Stimulated activated naive CD8-positive, alpha-beta T cell treated with anti-CD3 and anti-CD28 coated beads, Interleukin-15, amount 100 ng/mL, for 72 hours (primary cell): ENCODE results near the gene UBXN1.

Experiments used
- ATAC-seq: fragments of 150-1000 bp; cut with Tn5 transposase; 2 replicates; pipeline ENCODE4 v1.10.0; 2021; ENCODE audit warnings: mild to moderate bottlenecking, moderate library complexity
- DNase-seq, 2 donors: peaks; one replicate each; pipeline ENCODE4 v3.0.0; 2021 to 2022
- H3K27ac Mint-ChIP-seq, 2 donors: one replicate each; pipeline ENCODE4 v1.8.0; 2022; ENCODE audit warnings: mild to moderate bottlenecking in 2 of 2, mixed read lengths in 2 of 2, moderate library complexity in 2 of 2
- H3K27me3 Mint-ChIP-seq: one replicate; pipeline ENCODE4 v1.8.0; 2022; ENCODE audit warnings: mixed read lengths
- H3K4me1 Mint-ChIP-seq: one replicate; pipeline ENCODE4 v1.8.0; 2022; ENCODE audit warnings: mild to moderate bottlenecking, mixed read lengths
- H3K4me3 Mint-ChIP-seq, 2 donors: one replicate each; pipeline ENCODE4 v1.8.0; 2022; ENCODE audit warnings: mild to moderate bottlenecking in 2 of 2, mixed read lengths in 2 of 2, moderate library complexity in 1 of 2
- H3K9me3 Mint-ChIP-seq, 2 donors: one replicate each; pipeline ENCODE4 v1.8.0; 2022; ENCODE audit warnings: mixed read lengths in 2 of 2

Gene UBXN1, protein sequence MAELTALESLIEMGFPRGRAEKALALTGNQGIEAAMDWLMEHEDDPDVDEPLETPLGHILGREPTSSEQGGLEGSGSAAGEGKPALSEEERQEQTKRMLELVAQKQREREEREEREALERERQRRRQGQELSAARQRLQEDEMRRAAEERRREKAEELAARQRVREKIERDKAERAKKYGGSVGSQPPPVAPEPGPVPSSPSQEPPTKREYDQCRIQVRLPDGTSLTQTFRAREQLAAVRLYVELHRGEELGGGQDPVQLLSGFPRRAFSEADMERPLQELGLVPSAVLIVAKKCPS

DNA sequence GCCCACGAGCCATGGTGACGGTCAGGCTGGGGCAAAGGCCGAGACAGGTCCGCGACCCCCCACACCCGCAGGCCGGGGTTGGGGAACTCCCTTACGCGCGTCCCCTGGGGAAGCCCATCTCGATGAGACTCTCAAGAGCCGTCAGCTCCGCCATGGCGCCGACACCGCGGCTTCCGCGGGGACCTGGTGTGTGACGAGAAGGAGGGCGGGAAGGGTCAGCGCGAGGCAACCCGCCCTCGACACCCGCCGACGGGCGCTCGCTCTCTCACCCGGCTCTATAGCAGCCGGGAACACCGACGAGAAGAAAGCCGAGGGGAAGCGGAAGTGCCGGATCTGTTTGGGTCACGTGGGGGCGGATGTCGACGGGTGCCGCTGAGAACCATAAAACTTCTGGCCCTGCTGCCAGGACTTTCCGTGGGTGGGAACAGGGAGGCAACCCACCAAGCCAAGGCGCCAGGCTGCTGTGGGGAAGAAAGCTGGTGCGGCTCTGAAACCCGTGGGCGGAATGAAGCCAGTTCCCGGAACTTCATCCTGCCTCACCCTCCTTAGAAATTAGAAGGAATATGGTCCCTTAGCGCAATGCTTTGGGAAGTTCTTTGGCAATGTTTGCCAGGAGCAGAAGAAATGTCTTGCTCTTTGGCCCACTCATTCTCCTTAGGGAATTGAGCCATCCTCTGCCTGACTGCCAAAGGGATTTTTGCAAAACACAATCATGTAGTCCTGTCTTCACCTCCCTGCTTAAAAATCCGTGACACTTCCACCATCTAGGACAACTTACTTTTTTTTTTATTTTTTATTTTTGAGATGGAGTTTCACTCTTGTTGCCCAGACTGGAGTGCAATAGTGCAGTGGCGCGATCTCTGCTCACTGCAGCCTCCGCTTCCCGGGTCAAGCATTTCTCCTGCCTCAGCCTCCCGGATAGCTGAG lies at the start of gene UBXN1:
TSS of gene UBXN1 (minus strand) at position 304 of the 927 bp plus-strand sequence. CDS start at position 154, 150 bp downstream.
- Mint-ChIP-seq H3K9me3 (no peaks in the 10 kb centered on the region), H3K4me3 (peak within 1 kb of the TSS; percentile 83 to 85), H3K27me3 (no peaks in the 10 kb centered on the region), H3K27ac (peak within 1 kb of the TSS; percentile 93 to 99), H3K4me1 (peaks cover 51% of the 10 kb centered on the region)
- ATAC-seq (peak; percentile 89), DNase-seq (peak; percentile 74 to 83)

DNA sequence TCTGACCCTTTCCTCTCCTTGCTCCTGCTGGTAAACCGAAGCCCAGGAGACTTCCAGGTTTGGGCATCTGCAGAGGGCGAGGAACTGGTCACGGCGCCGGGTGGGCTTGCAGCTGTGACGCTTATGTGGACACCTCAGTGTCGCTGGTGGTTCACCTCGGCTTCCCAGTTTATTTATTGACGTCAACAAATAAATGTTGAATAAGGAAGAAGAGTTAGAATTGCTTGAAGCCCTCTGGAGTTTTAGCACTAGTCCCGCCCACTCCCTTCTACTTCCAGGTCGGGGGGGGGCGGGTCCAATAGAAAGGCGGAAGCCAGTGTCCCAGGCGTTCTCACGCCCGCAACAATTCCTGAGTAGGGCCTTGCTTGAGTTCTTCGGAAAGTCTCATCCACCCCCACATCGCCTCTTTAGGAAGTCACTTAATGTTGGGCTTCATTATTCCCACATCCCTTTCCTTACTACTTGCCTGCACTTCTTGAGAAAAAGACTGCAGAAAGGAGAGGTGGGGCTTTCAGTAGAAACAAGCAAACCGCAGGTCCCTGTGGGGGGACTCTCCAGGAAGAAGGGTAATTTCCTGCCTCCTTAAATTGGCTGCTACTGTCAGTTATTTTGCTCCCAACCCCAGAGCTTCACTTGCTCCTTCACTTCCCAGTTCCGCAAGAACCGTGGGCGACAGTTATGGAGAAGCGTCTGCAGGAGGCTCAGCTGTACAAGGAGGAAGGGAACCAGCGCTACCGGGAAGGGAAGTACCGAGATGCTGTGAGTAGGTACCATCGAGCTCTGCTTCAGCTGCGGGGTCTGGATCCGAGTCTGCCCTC lies 49.5 kb upstream of the UBXN1 start, which contains the start of gene TTC9C:
TSS of gene TTC9C (plus strand) at position 316 of the 818 bp plus-strand sequence. CDS start at position 679, 363 bp downstream.
- DNase-seq (peak in 1 of 2 donors; percentile 81), ATAC-seq (peak; percentile 27)
- Mint-ChIP-seq H3K27me3 (no peaks in the 10 kb centered on the region), H3K9me3 (no peaks in the 10 kb centered on the region), H3K4me3 (peak within 1 kb of the TSS; percentile 97 to 100), H3K4me1 (peaks cover 50% of the 10 kb centered on the region), H3K27ac (peak within 1 kb of the TSS; percentile 94 to 96)

DNA sequence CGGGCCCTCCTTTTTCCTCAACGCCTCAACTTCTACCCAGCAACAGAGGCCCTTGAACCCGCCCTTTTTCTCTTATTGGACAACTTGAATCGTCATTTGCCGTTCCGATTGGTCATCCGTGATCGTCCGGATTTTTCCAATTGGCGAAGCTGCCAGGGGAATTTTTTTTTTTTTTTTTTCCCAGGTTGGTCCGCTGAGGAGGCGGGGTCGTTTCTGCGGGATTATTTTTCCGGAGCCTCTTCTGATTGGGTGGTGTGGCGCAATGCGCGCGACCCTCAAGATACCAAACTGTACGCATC lies 48.9 kb upstream of the UBXN1 start:
- Mint-ChIP-seq H3K4me1 (peaks cover 46% of the 10 kb centered on the region), H3K27me3 (no peaks in the 10 kb centered on the region), H3K27ac (peak overlapping the region; percentile 94 to 96), H3K9me3 (no peaks in the 10 kb centered on the region), H3K4me3 (peak overlapping the region; percentile 97 to 100)
- ATAC-seq (peak; percentile 71), DNase-seq (peak; percentile 88 to 91)

DNA sequence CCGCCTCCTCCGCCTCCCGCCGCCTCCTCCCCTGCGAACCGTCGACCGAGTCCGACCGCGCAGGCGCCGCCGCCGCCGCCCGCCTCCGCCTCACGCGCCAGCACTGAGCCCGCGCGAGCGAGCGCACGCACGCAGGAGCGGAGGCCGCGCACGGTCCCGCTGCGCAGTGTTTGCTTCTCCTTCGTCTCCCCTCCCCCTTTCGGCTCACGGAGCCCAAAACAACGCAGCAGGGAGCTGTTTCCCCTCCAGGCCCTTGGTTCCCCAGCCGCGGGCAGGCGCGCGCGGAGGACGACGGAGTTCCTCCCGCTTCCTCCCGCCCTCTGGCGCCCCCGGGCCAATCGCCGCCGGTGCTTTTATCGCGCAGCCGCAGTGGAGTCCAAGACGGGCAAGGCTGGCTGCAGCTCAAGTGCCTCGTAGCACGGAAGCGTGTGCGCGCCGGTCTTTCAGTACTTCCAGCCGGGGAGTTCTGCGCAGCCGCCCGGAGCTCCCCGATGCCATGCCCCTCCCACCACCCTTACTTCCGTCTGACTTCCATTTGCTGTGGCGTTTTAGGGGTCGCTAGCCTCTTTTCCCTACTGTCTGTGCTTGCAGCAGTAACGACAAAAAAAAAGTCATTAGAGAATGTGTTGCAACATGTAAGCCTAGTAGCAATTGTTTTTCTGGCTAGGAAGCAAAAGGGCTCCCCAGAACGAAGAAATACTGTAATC lies 48.4 kb upstream of the UBXN1 start, which contains the start of gene HNRNPUL2:
TSS of gene HNRNPUL2 (minus strand) at position 293 of the 707 bp plus-strand sequence. CDS start 301 bp downstream, outside the sequence.
- peak within 1 kb of the TSS; percentile 94 to 96 for H3K27ac Mint-ChIP-seq
- peaks cover 51% of the 10 kb centered on the region for H3K4me1 Mint-ChIP-seq
- peak within 1 kb of the TSS; percentile 97 to 100 for H3K4me3 Mint-ChIP-seq
- DNase-seq (peak; percentile 99 to 100), ATAC-seq (peak; percentile 89)
- no peaks in the 10 kb centered on the region for H3K9me3 Mint-ChIP-seq
- H3K27me3 Mint-ChIP-seq = no peaks in the 10 kb centered on the region

DNA sequence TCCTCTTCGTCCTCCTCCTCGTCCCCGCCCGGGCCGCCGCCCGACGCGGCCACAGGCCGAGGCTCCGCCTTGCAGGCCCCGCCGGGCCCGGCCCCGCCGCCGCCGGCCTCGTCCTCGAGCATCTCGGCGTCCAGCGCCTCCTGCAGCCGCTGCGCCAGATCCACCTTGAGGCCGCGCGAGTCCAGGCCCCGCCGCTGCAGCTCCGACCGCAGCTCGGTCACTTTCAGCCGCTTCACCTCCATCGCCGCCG lies 48.0 kb upstream of the UBXN1 start:
- Mint-ChIP-seq H3K27me3 (no peaks in the 10 kb centered on the region), H3K4me1 (peaks cover 56% of the 10 kb centered on the region), H3K9me3 (no peaks in the 10 kb centered on the region), H3K4me3 (peak overlapping the region; percentile 97 to 100), H3K27ac (peak overlapping the region; percentile 91 to 96)
- DNase-seq (no peak), ATAC-seq (peak; percentile 4)

DNA sequence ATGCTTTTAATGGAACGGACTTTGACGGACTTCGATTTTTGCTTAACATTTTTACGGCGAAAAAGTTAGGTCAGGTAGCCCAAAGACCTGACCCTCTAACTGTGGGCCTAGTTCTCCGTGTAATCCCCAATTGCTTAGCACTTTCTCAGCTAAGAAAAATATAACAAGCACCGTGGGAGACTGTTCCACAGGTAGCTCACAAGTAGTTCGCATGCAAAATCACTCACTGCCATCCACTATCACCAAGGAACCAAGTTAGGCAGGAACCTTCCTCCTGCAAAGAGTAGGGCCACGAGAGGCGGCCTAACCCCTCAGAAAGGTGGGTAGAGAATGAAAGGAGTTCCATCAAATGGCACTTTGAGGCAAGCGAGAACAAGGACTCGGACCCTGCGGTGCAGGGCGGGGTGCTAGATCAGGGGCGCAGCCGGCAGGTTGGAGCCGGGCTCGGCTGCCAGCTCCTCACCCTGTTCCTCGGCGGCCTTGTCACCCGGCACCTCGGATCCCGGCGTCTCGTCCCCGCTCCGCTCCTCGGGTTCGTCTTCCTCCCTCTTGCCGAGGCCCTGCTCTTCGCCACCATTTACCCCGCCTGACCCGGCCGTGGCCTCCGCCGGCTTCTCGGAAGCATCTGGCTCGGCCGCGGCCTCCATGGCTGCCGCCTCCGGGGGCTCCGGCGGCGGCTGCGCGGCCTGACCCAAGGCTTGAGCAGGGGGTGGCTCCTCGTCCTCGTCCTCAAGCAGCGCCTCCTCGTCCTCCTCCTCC lies 47.5 kb upstream of the UBXN1 start:
- peak overlapping the region; percentile 97 to 100 for H3K4me3 Mint-ChIP-seq
- peak overlapping the region; percentile 91 to 95 for H3K27ac Mint-ChIP-seq
- ATAC-seq = no peak
- no peak for DNase-seq
- H3K27me3 Mint-ChIP-seq = no peaks in the 10 kb centered on the region
- H3K4me1 Mint-ChIP-seq = peaks cover 57% of the 10 kb centered on the region
- H3K9me3 Mint-ChIP-seq = no peaks in the 10 kb centered on the region

DNA sequence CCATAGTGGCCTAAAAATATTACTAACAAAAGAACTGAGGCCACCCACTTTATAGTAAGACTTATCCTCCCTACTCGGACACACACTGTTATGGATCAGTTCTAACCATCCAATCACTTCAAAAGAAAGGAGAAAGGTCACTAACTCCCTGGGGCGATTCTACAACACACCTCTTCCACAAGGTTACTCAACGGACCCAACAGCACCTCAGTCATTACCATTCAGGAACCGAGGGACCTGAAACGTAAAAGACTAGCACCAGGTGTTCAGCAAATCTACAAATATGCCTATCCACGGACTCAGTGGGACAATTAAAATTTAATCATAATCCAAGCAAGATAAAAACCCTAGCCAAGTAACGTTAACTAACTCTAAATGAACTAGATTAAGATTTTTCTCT lies 46.8 kb upstream of the UBXN1 start:
- H3K9me3 Mint-ChIP-seq = no peaks in the 10 kb centered on the region
- H3K4me1 Mint-ChIP-seq = peaks cover 56% of the 10 kb centered on the region
- peak overlapping the region; percentile 97 to 100 for H3K4me3 Mint-ChIP-seq

DNA sequence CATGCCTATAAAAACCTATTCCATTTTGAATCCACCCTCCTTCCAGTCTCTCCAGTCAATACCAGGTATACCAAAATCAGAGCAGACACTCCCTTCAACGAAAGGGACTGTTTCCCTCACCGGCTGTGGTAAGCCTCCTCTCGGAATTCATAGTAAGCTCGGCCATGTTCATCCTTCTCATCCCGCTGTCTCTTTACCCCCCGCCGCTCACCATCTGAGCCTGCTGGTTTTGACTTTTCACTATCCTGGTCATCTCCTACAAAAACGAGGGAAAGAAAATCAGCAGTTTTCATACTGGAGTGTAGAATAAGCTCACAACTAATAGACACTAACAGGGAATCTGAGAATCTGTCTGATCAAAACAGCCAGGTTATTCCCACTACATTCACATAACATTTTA lies 45.3 kb upstream of the UBXN1 start:
- Mint-ChIP-seq H3K4me3 (peak overlapping the region; percentile 97 to 100), H3K4me1 (peaks cover 56% of the 10 kb centered on the region), H3K27me3 (no peaks in the 10 kb centered on the region), H3K9me3 (no peaks in the 10 kb centered on the region), H3K27ac (peak overlapping the region; percentile 25 to 80)
- no peak for ATAC-seq
- DNase-seq = no peak

More for the DNA sequence above, 46.8 kb upstream of the UBXN1 start:
- no peak for DNase-seq
- no peaks in the 10 kb centered on the region for H3K27me3 Mint-ChIP-seq
- peak overlapping the region; percentile 91 to 95 for H3K27ac Mint-ChIP-seq
- ATAC-seq = no peak

DNA sequence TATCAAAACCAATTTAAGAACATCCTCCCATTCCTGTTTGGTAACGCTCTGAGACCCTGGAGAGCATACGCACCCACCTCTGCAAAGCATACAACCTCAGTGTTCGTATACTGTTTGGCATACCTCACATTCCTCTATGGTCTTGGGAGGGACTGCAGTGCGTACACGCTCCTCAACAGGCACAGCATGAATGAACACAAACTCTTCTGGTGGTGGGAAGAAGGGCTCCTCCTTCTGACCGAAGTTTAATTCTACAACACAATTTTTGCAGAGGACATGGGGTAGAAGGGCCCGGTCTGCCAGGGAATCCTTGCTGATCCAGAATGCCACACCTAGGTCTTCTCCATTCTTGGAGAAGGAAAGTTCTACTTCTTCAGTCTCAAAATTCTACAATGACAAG lies 43.1 kb upstream of the UBXN1 start:
- Mint-ChIP-seq H3K4me3 (no peak overlapping the region), H3K27me3 (no peaks in the 10 kb centered on the region), H3K9me3 (no peaks in the 10 kb centered on the region), H3K27ac (peak overlapping the region in 1 of 2 donors; percentile 20), H3K4me1 (peaks cover 57% of the 10 kb centered on the region)
- no peak for DNase-seq
- no peak for ATAC-seq

- Mint-ChIP-seq H3K27me3 (no peaks in the 10 kb centered on the region), H3K27ac (peak overlapping the region in 1 of 2 donors; percentile 42), H3K4me1 (peaks cover 69% of the 10 kb centered on the region), H3K9me3 (no peaks in the 10 kb centered on the region), H3K4me3 (no peak overlapping the region)
- no peak for DNase-seq
- ATAC-seq = no peak
Measured at GRCh38 chr11:62719302-62719978, 40.6 kb upstream of the UBXN1 start.

DNA sequence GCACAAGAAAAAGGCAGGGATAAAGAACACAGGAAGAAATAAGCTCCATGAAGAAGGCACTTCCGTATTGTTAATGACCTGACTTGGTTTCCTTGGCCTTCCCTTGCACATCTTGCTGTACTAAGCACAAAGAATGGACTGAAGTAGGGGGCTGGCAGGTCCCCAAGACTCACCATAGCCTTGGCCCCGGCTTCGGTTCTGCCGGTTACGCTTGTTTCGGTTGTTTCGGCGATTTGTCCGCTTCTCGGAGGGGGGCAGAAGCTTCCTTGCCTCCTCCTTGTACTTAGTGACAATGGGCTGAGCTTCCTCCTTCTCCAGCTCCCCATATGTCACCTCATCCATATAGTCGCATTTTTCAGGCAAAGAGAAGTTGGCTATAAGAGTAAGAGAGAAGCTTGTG lies 37.9 kb upstream of the UBXN1 start:
- DNase-seq (no peak), ATAC-seq (no peak)
- no peaks in the 10 kb centered on the region for H3K9me3 Mint-ChIP-seq
- H3K27me3 Mint-ChIP-seq = no peaks in the 10 kb centered on the region
- H3K4me1 Mint-ChIP-seq = peaks cover 73% of the 10 kb centered on the region
- H3K27ac Mint-ChIP-seq = peak overlapping the region in 1 of 2 donors; percentile 59
- H3K4me3 Mint-ChIP-seq = no peak overlapping the region

- DNase-seq (no peak), ATAC-seq (no peak)
- Mint-ChIP-seq H3K4me1 (peaks cover 67% of the 10 kb centered on the region), H3K27ac (peak overlapping the region in 1 of 2 donors; percentile 11), H3K27me3 (no peaks in the 10 kb centered on the region), H3K9me3 (no peaks in the 10 kb centered on the region), H3K4me3 (no peak overlapping the region)
Measured at GRCh38 chr11:62716206-62716605, 37.3 kb upstream of the UBXN1 start.

- Mint-ChIP-seq H3K4me1 (peaks cover 66% of the 10 kb centered on the region), H3K9me3 (no peaks in the 10 kb centered on the region), H3K27me3 (no peaks in the 10 kb centered on the region), H3K27ac (peak overlapping the region; percentile 70 to 84), H3K4me3 (no peak overlapping the region)
- ATAC-seq = no peak
- DNase-seq = no peak
Measured at GRCh38 chr11:62715150-62716130, 36.6 kb upstream of the UBXN1 start.
